D721Med (cell line): ENCODE results near the gene ARAP2.

Experiments used
- DNase-seq: peaks from one replicate; pipeline ENCODE4 v3.0.0; 2011; ENCODE audit warnings: low spot score; ENCODE audit not compliant: insufficient read length
- FAIRE-seq: peaks from 2 replicates; lab custom pipeline; 2011; peaks lifted over from hg19 to GRCh38; lab: Jason Lieb, UNC
- TF ChIP-seq, protein P1 (sequence below): IDR thresholded peaks from 2 replicates; pipeline ENCODE4 v1.5.1; 2012; ENCODE audit warnings: mild to moderate bottlenecking, control low read depth; ENCODE audit not compliant: insufficient read depth; ENCODE audit errors: missing control alignments

Gene ARAP2

DNA sequence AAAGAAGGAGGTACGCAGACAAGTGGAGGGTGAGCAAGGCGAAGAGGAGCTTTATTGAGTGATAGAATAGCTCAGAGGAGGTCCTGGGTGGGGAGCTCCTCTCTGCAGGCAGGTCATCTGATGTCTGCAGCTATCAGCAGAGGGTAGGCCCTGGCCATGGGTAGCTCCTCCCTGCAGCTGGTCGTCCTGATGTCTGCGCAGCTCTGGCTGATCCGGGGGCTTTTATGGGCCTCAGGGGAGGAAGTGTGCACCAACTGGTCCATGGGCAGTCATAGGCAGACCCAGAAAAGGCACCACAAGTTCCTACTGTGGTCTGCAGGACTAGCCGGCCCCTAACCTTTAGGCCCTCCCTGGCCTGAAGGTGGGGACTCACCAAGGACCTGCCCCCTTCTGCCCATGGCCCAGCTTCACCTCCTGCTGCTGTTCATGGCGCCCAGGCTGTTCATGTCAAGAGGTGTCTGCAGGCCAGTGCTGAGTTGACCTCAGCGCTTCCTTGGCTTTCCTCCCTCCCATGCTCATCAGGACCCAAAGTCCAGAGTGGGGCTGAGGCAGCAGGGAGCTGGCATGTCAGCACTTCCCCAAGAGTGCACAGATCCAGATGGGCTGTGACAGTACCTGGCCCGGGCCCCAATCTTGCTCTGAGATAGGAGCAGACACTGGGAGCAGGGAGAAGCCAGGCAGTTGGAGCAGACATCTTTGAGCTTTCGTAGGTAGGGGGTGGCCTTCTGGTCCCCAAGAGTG is 46.1 kb downstream of the ARAP2 start:
- DNase-seq = no peak
- FAIRE-seq = no peak
- TF ChIP-seq, protein P1, sequence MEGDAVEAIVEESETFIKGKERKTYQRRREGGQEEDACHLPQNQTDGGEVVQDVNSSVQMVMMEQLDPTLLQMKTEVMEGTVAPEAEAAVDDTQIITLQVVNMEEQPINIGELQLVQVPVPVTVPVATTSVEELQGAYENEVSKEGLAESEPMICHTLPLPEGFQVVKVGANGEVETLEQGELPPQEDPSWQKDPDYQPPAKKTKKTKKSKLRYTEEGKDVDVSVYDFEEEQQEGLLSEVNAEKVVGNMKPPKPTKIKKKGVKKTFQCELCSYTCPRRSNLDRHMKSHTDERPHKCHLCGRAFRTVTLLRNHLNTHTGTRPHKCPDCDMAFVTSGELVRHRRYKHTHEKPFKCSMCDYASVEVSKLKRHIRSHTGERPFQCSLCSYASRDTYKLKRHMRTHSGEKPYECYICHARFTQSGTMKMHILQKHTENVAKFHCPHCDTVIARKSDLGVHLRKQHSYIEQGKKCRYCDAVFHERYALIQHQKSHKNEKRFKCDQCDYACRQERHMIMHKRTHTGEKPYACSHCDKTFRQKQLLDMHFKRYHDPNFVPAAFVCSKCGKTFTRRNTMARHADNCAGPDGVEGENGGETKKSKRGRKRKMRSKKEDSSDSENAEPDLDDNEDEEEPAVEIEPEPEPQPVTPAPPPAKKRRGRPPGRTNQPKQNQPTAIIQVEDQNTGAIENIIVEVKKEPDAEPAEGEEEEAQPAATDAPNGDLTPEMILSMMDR = no peak

DNA sequence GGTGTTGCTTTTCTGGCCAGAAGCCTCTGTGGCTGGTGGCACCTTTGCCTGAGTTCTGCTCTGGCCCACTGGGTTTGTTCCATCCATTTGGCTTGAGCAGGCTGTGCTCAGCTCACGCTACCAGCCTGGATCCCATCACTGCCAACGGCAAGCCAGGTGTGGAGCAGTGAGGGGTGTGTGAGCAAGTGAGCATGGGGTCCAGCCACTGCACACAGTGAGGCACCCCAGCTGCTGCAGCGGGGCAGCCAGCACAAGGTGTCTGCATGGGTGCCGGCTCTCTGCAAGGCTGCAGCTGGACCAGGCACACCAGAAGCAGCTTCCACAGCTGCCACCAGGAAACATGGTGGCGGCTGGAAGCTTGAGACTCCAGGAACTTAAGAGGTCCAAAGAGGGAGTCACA is 46.8 kb downstream of the ARAP2 start:
- DNase-seq (no peak), FAIRE-seq (no peak)
- TF ChIP-seq, protein P1 = no peak

DNA sequence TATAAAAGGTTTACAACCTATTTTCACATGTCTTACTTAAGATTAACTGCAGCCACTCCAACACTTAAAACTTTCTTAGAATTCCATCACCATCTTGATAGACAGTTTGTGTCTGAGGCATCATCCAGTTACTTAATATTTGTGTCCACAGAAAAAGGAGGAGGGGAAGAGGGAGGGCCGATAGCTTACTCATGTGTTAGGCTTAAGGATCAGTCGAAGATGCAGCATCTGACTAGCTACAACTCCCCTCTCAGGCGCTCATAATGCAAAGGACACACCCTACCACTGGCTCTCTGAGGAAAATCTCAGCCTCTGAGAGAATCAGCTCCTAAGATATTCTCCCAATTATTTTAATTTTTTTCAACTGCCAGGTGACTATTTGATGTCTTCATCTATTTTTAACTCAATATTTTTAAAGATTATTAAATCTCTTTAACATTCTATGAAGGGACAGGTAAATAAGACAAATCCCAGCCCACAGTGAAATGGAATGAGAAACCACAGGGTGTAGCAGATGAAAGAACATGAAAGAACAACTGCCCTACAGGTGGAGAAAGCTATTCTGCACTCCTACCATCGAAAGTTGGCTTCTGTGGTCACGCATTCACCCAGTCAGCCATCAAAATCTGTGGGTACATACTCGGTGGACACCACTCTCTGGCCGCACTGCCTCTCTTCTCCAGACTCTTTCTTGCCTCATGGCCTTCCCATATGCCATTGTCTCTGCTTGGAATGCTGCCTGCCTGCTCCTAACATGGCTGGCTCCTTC is 48.0 kb downstream of the ARAP2 start:
- no peak for DNase-seq
- FAIRE-seq = no peak
- TF ChIP-seq, protein P1 = no peak

DNA sequence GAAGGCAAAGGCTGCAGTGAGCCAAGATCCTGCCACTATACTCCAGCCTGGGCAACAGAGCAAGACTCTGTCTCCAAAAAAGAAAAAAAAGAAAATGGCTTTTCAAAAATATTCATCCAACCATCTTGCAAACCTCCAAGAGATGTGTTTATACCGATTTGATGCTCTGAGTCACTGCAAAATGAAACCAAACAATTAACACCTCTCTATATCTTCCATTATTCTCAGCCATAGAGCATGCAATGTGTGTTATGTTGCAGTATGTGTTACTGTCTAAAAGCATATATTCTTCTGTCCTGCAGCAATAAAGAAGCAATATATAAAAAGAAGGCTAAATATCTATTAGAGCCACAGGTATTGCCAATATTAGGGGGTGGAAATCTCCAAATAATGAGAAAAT is 51.4 kb downstream of the ARAP2 start:
- TF ChIP-seq, protein P1 = no peak
- FAIRE-seq (no peak), DNase-seq (no peak)

DNA sequence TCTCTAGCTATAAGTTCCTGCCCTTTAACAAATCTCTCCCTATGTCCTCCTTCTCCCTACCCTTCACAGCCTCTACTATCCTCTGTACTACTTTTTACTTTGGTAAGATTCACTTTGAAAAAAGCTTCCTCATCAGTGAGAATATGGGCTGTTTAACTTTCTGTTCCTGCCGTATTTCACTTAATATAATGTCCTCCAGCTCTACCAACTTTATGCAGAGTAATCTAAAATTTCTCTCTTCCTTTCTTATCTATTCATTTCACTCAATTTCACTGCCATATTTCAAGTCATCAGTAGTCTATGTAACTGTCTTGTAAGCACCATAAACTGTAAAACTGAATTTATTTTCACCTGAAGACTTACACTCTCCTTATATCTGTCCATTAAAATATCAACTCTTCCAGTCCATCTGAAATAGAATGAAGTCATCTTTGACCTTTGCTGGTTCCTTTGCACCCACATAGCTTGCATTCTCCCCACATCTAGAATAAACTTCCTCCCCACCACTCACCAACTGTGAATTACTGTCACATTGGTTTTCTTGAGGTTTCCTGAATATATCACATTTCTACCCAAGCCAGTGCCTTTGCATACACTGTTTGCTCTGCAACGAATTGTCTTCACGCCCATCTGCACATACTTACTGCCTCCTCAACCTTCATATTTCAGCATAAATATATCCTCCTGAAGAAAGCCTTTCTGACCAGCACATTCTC is 54.6 kb downstream of the ARAP2 start:
- no peak for DNase-seq
- FAIRE-seq = no peak
- TF ChIP-seq, protein P1 = no peak

DNA sequence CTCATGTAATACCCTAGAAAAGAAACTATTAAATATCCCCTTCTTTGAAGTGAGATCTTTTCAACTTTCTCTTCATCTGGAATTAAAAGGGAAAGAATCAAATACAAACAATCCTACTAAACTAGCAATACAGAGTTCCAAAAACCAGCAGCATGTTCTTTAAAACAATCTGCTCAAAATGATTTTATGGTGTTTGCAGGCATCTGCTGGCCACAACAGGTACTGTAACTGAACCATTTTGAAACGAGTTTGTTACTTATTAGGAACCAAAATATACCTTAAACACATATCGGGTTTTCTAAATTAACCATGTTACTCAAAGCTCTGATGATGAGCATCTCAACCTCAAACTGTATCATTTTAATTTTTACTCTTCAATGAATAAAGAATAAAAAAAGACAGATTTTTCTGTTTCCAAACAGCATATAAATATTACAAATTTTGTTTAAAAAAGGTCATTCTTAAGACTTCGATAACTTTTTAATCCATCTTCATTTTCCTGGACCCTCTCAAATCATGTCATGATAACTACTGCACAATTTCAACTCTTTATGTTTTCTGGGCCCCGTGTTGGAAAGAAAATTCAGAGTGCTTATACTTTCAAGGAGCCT is 56.5 kb downstream of the ARAP2 start:
- FAIRE-seq = no peak
- no peak for DNase-seq
- TF ChIP-seq, protein P1 = peak; percentile 61
